Inflammatory macrophage treated with lipopolysaccharide for 4 hours (primary cell): ENCODE data around the gene ITPRIP.

Source experiments
- DNase-seq: peaks from one replicate; pipeline ENCODE4 v3.0.0-alpha.2; 2020

The ITPRIP gene

DNA sequence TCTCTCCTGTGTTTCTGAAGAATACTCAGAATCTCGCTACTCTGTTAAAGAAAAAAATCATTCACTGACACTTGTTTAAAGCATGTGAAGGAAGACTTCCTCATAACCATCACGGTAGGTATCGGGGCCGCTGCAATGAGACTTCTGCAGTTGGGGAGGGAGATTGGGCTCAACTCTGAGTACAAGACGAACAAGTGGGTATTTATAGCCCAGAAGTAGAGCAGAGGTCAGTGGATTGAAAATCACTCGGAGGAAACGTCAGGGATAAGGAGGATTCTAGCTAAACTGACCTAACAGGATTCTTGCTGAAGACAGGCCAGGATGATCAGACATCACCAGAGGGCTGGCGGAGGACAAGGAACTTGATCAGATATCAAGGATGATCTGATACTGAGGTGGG, 33.3 kb downstream of the ITPRIP start:
- no peak for DNase-seq

DNA sequence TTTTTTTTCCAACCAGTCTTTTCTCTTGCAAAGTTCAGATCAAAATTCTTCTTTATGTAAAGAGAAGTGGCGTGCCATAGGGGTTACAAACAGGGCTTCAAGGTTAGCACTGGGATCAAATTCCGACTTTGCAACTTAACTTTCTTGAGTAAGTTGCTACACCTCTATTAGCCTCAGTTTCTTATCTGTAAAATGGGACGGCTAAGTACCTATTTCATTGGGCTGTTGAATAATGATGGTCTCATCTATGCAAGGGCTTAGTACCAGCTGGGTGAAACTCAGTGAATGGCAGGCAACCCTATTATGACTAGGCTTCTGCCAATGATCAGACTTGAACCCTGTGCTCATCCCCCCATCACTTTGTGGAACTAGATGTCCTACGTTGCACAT, 33.9 kb downstream of the ITPRIP start:
- no peak for DNase-seq

DNA sequence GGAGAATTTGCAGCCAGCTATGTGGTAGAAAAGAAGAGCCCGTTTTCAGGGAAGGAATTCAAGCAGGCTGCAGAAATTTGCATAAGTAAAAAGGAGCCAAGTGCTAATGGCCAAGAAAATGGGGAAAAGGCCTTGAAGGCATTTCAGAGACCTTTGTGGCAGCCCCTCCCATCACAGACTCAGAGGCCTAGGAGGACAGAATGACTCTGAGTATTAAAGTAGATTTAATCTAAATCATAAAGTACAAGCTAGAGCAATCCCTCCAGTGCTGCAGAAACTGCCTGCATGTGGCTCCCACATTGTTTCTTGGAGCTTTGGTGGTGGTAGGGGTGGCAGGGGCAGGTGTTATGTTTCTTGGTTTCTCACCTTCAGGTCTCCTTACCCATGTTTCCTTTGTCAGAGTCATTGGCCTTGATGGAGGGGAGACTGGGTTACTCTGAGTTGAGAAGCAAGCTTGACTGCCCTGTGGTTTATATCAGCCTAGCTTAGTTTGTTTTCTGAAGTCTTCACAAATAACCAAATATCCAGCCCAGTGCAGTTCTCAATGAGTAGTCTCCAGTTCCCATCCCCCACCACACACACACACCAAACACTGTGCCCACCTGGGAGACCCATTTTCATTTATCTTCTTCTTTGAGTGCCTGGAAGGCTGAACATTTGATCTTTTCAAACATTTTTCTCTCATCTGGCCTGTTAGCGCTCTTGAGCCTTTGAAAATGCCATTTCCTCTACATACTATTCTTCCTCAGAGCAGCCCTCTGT, 34.5 kb downstream of the ITPRIP start:
- no peak for DNase-seq

DNA sequence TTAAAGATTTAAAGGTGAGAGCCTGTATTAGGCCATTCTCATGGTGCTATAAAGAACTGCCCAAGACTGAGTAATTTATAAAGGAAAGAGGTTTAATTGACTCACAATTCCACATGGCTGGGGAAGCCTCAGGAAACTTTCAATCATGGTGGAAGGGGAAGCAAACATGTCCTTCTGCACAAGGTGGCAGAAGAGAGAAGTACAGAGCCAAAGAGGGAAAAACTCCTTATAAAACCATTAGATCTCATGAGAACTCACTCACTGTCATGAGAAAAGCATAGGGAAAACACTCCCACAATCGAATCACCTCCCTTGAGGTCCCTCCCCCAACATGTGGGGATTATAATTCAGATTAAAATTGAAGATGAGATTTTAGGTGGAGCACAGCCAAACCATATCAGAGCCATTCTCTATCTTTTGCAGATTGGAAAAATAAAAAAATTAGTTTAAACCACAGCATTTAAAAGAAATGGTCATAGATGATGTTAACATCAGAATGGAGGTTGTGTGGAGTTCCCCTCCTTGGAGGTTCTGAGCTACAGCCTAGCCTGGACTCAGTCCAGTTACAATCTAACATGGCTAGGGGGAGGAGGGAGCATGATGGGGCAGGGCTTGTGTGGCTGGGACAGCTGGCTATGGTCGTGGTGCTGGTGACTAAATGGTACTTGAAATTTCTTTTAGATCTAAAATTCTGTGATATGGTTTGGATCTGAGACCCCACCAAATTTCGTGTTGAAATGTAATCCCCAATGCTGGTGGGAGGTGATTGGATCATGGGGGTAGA, 36.2 kb downstream of the ITPRIP start:
- DNase-seq = no peak

DNA sequence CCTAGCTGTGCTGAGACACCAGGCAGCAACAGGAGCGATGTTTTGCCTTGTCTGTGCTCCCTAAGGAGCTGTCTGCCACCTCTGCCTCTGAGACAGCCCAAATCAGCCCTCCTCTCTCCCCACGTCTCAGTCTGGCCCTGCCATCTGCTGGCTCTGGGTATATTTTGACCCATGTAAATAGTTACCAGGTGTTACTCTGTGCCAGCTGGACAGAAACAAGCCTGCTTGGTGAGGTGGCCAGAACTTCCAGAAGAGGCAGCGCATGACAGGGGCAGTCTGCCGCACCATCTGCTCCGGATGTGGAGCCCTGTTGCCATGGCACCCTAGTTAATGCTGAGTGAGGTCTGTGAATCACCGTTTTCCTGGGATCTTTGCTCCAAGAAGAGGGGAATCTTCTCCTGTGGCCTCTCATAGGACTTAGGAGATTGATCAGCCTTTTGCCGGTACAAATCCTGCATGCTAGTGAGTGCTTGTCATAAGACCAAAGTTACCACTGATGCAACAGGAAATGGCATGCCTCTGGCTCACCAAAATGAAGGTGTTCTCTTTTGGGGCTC, 37.5 kb downstream of the ITPRIP start:
- DNase-seq = no peak

DNA sequence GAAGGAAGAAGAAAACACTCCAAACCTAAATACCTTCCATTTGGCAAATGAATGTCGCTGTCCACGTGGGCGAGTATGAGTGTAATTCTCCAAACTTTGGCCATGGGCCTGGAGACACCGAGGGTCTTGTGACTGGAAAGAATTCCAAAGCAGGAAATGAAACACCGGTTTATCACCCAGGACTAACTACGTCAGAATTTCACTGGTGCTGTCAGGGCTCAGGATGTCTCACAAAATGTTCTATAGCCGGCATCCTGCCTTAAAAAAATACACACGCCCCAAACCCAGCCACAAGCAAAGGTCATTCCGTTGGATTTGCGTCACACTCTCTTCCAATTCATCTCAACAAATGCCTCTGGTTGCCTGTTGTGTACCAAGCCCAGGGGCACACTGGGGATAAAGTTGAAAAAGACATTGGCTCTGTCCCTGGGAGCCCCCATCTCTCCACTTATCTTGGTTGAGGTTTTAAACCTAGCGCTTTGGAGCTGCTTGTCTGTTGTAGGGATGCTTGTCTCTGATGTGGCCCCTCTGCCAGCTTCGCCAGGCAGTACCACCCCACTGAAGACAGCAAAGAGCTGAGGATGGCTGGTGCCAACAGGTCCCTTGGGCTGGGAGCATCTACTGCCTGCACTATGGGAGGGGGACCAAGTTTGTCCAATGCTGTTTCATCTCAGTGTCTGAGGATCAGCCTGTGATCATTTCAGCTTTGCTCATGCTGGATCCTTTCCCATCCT, 38.1 kb downstream of the ITPRIP start:
- DNase-seq = no peak

DNA sequence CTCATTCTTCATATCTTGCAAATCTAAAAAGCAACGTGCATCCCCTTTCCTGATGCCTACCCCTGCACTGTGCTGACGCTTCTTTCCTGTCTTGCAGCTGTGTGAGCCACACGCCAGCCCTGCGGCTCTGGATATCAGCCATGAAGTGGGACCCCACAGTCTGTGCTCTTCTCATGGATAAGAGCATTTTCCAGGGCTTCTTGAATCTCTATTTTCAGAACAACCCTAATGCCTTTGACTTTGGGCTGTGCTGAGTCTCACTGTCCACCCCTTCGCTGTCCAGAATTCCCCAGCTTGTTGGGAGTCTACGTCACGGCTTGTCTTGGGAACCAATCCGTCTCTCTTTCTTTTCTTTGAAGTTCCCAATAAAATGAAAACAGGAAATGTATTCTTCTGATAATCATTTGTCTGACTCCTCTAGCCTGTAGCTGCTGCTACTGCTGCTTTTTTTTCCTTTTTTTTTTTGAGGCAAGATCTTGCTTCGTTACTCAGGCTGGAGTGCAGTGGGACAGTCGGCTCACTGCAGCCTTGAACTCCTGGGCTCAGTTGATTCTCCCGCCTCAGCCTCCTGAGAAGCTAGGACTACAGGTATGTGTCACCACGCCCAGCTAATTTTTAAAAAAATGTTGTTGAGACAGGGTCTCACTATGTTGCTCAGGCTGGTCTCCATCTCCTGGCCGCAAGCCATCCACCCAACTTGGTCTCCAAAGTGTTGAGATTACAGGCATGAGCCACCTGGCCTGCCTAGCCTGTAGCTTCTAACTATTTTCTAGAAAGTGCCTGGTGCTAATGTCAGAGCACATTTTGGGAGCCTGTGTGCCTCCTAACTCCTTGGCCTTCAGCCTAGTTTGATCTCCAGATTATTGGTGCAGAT, 39.0 kb downstream of the ITPRIP start:
- DNase-seq = no peak

DNA sequence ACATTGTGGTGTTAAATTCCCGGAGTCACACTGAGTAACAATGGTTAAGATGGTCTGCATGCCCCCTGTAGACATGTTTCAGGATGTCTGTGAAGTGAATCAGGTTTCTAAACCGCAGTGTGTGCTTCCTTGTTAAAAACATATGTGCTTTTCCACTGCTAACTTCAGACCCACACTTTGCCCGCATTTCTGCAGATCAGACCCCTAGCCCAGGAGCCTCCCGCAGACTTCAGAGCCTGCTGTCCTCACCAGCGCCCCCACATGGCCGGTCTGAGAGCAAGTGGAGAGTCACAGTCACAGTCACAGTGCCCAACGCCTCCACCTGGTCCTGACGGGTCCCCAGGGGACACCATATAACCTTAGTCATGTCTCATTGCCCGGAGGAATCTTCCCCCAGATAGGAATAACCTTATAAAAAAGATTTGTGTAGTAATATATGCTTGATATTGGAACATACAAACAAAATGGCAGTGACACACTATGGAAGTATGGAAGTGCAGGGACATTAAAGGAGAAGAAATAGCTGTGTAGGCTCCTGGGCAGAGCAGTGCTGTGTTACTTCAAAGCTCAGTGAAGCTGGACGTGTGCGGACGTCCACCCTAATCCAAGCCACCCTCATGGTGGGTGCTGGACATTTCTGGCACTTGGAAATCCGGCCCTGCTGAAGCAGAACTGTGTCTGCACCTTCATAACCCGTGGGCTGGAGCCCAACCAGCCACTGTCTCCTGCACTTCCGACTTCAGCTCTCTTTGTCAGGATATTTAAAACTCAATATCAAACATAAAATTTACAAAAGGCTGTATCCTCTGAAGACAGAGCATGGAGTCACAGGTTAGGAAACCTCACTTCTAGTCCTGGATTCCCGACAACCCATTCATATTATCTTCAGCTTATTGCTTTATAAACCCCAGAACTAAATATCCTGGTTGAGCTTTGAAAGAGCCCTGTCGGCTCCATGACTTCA, 40.3 kb downstream of the ITPRIP start:
- no peak for DNase-seq

DNA sequence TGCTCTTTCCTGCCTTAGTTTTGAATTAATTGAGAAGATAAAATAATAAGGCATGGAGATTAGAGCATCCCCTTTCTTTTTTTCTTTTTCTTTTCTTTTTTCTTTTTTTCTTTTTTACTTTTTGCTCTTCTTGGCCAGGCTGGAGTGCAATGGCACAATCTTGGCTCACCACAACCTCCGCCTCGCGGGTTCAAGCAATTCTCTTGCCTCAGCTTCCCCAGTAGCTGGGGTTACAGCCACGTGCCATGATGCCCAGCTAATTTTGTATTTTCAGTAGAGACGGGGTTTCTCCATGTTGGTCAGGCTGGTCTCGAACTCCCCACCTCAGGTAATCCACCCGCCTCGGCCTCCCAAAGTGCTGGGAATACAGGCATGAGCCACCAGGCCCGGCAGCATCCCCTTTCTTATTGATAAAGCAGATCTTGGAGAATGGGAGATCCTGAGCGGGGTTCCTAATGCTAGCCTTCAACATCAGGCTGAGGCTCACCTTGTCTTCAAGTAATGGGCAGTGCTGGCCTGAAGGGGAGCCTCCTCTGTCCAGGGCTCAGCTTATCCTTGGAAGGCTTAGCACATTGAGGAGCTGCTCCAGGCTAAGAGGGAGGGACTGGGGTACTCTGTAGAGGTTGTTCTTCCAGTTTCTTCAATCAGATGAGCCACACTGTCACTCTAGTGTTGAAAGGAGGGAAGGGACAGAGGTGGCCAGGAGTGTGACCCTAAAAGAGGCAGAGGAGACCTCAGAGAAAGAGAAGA, 41.4 kb downstream of the ITPRIP start:
- no peak for DNase-seq

DNA sequence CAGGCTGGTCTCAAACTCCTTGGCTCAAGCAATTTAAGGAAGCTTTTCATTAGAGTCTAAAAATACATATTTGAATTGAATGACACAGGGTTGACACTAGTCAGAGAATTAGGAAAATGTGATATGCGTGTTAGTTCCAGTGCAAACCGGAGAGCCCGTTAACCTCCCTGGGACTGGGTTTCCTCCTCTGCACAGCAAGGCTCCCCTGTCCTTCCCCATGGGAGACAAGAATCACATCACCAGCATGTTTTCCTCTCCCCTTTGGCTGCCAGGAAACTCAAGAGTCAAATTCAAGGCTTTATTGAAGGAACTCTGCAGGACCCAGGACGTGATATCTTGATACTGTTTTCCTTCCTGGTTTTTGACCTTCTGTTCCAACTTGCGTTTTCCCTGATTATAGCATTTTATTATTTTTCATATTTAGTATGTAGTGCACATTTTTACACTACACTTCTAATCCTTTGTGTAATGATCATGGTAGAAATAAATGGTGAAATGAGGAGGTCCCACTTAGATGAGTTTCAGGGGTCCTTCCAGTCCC, 44.4 kb downstream of the ITPRIP start:
- no peak for DNase-seq

DNA sequence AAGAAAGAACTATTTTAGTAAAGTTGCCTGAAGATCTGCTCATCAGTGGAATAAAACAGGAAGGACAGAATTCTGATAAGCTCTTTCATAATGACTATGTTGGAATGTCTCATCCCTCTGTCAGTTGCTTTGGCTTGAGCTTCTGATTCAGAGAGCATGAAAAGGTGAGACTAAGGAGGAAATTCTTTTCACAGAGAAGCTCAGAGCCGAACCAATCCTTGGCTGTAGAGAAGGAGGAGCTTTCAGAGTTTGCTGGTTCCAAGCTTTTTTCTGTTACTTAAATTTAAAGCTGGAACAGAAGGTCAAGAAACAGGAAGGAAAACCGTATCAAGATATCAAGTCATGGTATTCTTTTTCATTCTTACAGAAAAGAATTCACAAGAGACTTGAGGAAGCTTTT, 45.3 kb downstream of the ITPRIP start:
- peak; percentile 66 for DNase-seq

DNA sequence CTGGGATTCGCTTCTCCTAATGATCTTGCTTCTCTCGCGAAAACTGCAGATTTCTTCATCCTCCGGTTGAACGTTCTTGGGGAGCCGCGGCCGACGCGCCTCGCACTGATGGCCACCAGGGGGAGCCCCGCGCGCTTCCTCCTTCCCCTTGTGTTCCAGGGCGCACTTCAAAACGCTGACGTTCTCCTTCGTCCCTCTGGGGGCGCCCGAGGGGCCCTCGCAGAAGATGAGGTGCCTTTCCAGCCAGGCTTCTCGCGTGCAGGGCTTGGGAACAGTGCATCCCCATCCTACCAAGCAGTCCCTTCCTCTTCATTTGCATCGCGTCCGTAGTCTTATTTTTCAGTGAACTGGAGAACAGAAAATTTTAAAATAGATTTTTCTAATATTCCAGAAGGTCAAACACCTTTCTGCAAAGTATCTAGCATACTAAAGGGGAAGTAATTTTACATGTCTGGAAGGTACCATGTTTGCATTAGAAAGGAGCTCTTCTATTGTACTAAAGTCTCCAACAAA, 46.8 kb downstream of the ITPRIP start:
- DNase-seq = peak; percentile 90

DNA sequence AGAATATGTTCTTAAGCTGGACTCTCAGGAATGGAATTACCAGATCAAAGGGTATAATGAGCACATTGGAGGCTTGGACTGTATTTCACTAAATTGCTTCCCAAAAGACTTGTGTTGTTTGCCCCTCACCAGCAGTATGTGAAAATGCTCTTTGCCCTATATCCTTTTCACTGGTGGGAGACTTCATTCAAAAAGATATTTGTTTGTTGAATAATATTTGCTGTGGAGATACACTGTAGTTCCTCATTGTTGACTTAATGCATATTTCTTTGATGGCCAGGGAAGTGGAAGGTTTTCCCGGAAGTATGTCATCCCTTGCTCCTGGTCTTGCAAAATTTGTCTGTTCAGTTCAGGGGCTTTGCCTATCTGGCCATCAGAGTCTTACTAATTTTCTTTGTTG, 49.9 kb downstream of the ITPRIP start:
- peak; percentile 44 for DNase-seq

DNA sequence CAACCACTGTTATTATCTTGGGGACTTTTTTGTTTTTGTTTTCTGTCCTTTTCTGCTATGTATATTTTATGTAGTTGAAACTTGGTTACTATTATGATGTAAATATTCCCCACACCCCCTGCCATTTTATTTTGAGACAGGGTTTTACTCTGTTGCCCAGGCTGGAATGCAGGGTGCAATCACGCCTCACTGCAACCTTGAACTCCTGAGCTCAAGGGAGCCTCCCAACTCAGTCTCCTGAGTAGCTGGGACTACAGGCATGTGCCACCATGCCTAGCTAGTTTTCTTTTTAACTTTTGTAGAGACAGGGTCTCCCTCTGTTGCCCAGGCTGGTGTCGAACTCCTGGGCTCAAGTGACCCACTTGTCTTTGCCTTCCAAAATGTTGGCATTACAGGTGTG, 51.3 kb downstream of the ITPRIP start:
- no peak for DNase-seq

DNA sequence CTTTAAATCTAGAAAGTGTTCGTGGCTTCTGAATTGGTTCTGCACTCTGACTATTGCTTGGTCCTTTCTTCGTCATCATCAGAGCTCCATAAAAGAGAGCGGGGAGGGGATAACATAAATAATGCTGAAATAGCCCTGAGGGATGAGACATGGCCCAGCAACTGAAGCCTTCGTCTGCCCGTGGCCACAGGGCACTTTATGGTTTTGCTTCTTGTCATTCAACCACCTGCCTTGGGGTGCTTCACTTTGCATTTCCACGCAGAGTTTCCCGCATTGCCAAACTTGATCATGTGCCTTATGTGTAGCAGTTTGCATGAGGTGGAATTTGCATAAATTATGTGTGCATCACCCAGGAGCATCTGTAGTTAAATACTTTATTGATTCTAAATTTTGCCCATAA, 53.4 kb downstream of the ITPRIP start:
- peak; percentile 65 for DNase-seq

DNA sequence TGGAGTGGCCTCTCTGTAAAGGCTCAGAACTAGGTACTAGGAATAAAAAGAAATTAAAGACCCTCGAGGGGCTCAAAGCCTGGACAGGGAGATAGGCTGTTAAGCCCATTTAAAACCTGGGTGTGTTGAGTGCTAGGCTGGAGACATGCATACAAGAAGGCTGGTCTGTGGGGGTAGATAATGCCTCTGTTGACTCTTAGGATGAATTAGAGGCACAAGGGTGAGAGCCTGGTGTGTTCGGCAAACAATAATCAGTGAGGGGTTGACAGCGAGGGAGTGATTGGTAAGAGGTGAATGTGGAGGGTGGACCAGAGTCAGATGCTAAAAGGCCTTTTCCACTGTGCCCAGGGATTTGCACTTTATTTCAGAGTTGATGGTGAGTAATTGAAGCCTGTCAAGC, 56.6 kb downstream of the ITPRIP start:
- no peak for DNase-seq

DNA sequence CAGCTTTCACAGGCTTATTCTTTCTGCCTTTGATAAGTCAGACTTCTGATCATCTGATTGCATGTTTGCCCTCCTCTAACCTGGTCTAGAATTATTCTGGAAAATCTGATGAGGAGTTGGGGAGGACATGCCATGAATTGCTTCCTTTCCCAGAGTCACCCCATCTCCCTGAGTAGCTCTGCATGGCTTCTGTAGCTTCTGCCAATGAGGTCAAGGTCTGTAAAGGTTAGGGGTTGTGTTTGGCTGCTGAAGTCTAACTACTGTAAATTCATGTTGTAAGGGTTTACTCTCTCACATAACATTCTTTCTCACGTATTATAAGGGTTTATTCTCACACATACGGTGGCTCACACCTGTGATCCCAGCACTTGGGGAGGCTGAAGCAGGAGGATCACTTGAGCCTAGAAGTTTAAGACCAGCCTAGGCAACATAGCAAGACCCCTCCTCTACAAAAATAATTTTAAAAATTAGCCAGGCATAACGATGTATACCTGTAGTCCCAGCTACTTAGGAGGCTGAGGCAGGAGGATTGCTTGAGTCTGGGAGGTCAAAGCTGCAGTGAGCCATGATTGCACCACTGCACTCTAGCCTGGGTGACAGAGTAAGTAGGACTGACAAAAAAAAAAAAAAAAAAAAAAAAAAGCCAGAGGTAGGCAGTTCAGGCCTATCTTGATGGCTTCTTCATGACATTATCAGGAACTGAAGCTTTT, 58.6 kb downstream of the ITPRIP start:
- DNase-seq = no peak

DNA sequence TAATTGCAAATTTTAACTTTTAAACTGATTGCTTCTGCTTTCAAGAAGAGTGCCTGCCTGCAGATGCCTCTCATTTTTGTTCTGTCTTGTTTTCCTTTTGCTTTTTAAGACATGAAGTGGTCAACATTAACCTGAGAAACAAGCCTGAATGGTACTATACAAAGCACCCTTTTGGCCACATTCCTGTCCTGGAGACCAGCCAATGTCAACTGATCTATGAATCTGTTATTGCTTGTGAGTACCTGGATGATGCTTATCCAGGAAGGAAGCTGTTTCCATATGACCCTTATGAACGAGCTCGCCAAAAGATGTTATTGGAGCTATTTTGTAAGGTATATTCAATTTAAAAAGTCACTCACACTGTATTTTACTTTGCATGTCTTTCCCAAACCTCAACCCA, 60.5 kb downstream of the ITPRIP start:
- no peak for DNase-seq

DNA sequence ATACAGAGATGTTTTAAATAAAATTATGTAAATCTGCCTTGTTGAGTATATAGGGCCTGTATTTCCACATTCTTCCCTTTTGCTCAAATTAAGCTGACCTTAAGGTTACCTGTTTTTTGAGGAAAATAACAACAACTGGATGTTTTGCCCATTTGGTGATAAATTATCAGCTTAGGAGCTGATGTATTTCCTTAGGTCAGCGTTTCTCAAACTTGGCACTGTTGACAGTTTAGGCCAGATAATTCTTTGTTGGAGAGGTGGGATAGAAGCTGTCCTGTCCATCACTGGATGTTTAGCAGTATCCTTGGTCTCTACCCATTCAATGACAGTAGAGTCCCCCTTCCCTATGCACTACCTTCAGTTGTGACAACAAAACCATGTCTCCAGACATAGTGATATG, 62.1 kb downstream of the ITPRIP start:
- no peak for DNase-seq
